DMS53 treated with DMSO at 0.1 percent for 48 hours (cell line): ENCODE measurements around the gene ERVH48-1.
"Not testable (repeated sequence)": the region's sequence is repeated elsewhere in the genome, so short reads cannot be mapped to it uniquely, and the experiment has no call there.

Experiments used
- DNase-seq: peaks from one replicate; lab custom pipeline; 2025; ENCODE audit not compliant: unreplicated experiment; lab: John Stamatoyannopoulos, UW

Gene ERVH48-1

GRCh38 chr21:42908484-42908883 is 16.9 kb downstream of the ERVH48-1 start:
- DNase-seq, result not testable (repeated sequence)

DNA sequence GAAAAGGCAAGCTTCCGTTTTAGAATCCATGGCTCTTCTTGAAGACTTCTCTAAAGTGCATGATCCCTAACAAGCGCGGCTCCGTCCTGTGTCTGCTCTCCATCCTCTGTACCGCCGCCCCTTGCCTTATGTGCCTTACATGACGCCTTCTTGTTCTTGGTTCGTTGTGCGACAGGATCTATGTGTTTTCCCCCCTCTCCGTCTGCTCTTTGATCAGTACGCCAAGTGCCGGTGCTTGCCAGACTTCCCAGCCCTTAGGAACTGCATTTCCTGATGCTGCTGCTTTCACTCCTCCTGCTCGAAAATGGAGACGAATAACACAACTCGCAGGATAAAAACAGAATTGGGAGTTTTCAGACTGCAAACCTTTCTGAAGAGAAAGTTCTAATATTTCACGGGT is 19.2 kb downstream of the ERVH48-1 start:
- DNase-seq, result no peak

DNA sequence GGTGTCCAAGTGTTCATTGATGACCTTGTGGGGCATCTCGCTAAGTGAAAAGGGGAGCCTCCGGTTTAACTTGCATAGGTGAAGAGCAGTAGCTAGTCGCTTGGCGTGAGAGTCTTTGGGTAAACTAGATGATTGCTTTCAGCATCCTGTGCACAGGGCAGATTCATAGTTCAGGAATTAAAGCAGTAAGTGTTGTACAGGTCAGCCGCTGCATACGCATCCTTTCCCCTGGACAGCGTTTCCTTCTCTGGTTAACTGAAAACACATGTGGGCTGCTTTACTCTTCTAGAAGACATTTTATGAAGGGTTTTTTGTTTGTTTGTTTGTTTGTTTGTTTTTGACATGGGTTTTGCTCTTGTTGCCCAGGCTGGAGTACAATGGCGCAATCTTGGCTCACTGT is 20.2 kb downstream of the ERVH48-1 start:
- DNase-seq, result no peak

GRCh38 chr21:42903817-42904216 is 21.6 kb downstream of the ERVH48-1 start:
- DNase-seq, result no peak

DNA sequence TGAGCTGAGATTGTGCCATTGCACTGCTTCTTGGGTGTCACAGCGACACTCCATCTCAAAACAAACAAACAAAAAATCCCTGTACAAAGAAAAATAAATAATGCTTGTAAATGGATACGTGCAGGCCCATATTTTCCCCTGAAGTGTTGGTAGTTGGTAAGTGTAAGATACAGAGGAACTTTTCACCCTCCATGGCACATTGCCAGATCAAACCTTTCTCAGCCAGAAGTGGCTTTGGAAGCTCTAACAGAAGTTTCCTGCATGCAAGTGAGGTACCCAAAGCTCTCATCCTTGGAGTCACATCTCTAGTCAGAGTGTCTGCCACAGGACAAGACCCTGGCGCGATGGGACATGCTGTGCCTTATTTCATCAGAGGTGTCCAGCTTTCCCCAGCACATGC is 25.0 kb downstream of the ERVH48-1 start:
- DNase-seq, result no peak

- peak; percentile 90 for DNase-seq
These were observed 32.3 kb downstream of the ERVH48-1 start, which contains the start of gene NDUFV3 for GRCh38 chr21:42892931-42893755. Gene NDUFV3 (plus strand): TSS chr21:42893309. CDS start chr21:42893334, 25 bp downstream.

DNA sequence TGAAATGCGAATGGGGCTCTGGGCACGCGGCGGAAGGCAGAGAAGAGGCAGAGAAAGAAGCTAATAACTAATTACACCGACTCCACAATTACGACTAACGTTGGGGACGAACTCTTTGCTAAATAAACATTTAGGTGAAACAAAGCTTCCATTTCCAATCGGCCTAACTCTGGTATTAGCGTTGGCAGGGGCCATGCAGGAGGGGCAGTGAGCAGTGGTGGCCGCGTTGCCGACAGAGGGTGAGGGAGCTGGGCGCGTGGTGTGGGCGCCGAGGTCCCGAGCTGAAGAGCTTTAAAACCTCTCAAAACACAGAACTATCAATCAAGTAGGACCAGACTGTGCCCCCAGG is 32.9 kb downstream of the ERVH48-1 start:
- DNase-seq, result no peak

DNA sequence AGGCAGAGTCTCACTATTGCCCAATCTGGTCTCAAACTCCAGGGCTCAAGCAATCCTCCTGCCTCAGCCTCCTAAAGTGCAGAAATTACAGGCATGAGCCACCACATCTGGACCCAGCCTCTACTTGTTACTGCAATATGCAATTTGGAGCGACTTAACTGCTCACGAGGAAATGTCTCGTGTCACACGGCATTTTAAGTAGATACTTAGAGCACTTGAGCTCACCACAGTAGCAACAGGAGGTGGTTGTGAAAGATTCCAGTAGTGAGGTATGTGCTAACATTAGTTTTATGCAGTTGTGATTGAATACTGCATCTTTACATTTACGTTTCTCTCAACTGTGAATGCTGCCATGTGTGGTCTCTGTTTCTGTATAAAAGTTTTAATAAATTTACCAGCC is 38.1 kb downstream of the ERVH48-1 start:
- no peak for DNase-seq

DNA sequence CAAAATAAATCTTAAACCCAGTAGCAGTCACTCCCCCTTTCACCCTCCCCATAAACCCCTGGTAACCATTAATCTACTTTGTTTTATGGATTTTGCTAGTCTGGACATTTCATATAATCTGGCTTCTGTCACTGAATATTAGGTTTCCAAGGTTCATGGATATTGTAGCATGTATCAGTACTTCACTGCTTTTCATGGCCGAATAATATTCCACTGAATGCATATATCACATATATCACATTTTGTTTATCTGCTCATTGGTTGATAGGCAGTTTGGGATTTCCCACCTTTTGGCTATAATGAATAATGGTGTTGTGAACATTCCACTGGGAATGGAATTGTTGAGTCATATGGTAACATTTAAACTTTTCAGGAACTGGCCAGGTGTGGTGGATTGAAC is 41.5 kb downstream of the ERVH48-1 start:
- no peak for DNase-seq

- DNase-seq, result no peak
These were observed 45.1 kb downstream of the ERVH48-1 start for GRCh38 chr21:42880352-42880751.

GRCh38 chr21:42878993-42879787 is 46.2 kb downstream of the ERVH48-1 start, which contains the start of gene WDR4:
Gene WDR4 (minus strand): TSS chr21:42879539. CDS start chr21:42879495, 44 bp downstream.
- peak; percentile 68 for DNase-seq

- no peak for DNase-seq
These were observed 46.8 kb downstream of the ERVH48-1 start for GRCh38 chr21:42878678-42878992.

- not testable (repeated sequence) for DNase-seq
These were observed 49.6 kb downstream of the ERVH48-1 start for GRCh38 chr21:42875811-42876210.

GRCh38 chr21:42873096-42873495 is 52.3 kb downstream of the ERVH48-1 start:
- DNase-seq, result no peak

GRCh38 chr21:42868196-42868595 is 57.2 kb downstream of the ERVH48-1 start:
- no peak for DNase-seq
